HS-5 (cell line): Measurements from ENCODE around the gene AGO3.

Experiments used
- DNase-seq: peaks from one replicate; pipeline ENCODE4 v3.0.0-alpha.2; 2012; ENCODE audit warnings: low read depth

AGO3 gene

GRCh38 chr1:36083635-36084496, 153.0 kb downstream of the AGO3 start, which contains the start of gene TEKT2:
TEKT2 (plus strand) TSS chr1:36084094; CDS start chr1:36084922, 828 bp downstream.
- no peak for DNase-seq

DNA sequence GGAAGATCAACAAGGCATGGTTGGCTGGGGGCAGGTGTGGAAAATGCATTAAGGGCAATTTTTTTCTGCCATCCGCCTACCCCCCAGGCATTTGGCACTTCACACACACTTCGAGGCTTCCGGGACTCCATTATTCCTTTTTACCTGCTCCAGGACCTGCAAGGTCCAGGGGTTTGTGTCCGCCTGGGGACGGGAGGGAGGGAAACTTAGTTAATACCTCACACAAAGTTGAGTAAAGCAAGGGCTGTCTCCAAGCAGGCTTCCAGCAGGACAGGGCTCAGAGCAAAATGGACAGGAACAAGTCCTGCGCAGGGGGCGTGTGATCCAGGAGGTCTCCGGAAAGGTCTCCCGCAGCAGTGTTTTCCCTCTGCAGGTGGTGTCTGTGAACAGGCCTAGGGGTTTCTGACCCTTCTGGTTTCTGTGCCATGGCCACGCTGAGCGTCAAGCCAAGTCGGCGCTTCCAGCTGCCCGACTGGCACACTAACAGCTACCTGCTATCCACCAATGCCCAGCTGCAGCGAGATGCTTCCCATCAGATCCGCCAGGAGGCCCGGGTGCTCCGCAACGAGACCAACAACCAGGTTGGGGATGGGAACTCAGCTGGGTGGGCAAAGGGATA, 153.7 kb downstream of the AGO3 start:
- DNase-seq = no peak

- DNase-seq = no peak
These were observed 154.2 kb downstream of the AGO3 start for GRCh38 chr1:36085126-36085525.

GRCh38 chr1:36085686-36086526, 155.0 kb downstream of the AGO3 start:
- DNase-seq = no peak

GRCh38 chr1:36086529-36087232, 155.8 kb downstream of the AGO3 start:
- no peak for DNase-seq

DNA sequence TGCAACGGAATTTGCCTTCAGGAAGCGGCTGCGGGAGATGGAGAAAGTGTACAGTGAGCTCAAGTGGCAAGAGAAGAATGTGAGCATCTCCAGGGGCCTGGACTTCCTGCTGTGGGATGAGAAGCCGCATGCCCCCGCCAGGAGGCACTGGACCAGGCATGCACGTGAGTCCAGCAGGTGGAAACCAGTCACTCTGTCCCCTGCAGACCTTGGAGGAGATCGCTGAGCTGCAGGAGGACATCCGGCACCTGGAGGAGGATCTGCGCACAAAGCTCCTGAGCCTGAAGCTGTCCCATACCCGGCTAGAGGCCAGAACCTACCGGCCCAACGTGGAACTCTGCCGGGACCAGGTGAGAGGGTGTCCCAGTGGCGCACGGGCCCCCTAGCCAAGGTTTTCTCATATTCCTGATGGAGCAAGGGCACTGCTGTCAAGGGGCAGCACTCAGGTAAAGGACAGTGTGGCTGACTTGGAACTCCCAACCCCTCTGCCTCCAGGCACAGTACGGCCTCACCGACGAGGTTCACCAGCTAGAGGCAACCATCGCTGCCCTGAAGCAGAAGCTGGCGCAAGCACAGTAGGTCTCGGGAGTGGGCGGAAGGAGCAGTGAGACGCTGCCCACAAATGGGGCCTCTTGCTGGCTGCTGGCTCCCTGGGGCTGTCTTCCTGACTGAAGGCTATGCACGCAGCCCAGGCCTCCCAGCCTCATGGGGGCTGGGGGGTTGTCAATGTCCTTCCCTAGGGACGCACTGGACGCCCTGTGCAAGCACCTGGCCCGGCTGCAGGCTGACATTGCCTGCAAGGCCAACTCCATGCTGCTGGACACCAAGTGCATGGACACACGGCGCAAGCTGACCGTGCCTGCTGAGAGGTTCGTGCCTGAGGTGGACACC, 156.6 kb downstream of the AGO3 start:
- no peak for DNase-seq

DNA sequence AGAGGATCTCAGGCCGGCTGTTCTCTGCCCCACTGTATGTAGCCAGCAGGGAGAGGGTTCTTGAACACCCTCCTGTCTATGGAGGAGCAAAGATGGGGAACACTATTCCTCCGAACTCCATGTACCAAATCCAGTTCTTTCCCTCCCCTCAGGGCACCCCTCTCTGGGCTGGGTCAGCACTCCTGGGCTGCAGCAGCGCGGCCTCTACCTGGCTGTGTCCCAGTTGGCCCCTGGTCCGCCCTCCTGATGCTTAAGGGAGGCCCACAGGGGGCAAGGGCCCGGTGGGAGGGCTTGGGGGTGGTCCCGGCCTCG, 157.3 kb downstream of the AGO3 start:
- no peak for DNase-seq

DNA sequence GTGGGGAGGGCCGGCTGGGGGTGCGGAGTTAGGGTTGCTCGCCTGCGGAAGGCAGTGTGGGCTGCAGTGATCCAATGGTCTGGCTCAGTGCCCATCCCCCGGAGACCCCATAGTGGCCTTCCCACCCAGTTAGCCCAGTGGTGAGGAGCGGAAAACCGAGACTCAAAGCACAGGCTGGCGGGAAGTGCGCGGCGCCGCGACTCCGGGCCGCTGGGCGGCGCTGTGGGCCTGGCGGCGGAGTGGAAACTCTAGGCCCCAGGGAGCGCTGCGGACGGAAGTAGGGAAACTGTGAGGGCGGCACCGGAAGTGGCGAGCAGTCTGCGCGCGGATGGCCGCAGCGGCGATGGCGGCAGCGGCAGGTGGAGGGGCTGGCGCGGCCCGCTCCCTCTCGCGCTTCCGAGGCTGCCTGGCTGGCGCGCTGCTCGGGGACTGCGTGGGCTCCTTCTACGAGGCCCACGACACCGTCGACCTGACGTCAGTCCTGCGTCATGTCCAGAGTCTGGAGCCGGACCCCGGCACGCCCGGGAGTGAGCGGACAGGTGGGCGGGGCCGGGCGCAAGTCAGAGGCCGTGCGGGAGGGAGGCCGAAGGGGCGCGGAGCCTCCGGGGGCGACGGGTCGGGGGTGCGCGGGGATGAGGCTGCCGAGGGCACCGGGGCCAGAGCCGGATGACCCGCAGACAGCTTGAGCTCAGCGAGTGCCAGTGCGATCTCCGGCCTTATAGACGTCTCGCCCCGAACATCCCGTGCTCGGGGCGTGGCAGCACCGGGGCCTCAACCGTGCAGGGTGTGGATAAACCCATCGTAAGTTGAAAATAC, 157.9 kb downstream of the AGO3 start, which contains the start of gene ADPRS:
Gene ADPRS (plus strand): TSS at position 316 of the 816 bp plus-strand sequence. CDS start 13 bp downstream, at position 329.
- peak; percentile 54 for DNase-seq

DNA sequence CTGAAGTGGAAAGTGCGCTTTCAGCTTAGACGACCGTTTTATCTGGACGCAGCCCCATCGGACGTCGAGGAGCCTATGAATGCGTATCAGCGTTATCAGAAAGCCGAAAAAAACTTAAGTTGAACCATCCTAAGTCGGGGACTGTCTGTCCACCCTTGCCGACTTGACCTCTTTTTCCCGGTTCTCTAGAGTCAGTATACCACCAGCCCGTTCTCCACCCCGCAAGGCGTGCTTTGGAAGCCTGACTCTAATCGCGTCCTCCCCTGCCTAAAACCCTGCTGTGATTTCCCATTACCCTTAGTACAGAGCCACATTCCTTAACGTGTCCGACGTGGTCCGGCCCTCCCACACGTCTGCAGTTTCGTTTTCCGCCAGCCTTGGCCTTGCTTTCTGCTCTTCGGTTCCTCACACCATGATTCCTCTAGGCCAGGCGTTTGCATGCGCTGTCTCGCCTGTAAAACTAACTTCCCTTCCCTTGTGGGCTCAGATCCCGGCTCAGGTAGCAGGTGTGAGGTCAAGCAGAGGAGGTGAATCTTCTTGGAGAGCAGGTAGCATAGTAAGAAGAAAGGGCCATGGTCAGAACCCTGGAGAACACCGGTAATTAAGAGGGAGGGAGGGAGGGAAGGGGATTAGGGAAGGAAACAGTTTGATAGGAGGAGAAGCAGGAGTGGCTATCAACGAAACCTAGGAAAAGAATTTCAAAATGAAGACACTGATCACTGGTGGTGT, 158.7 kb downstream of the AGO3 start:
- no peak for DNase-seq

- DNase-seq = no peak
These were observed 160.2 kb downstream of the AGO3 start for GRCh38 chr1:36091141-36091540.

DNA sequence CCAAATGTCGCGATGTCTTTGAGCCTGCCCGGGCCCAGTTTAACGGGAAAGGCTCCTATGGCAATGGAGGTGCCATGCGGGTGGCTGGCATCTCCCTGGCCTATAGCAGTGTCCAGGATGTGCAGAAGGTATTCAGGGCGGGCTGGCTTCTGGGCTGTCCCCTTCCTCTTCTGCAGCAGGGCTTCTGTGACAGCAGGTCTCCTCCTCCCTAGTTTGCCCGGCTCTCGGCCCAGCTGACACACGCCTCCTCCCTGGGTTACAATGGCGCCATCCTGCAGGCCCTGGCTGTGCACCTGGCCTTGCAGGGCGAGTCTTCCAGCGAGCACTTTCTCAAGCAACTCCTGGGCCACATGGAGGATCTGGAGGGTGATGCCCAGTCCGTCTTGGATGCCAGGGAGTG, 160.8 kb downstream of the AGO3 start:
- DNase-seq = no peak

GRCh38 chr1:36092166-36092797, 161.4 kb downstream of the AGO3 start:
- DNase-seq = no peak

DNA sequence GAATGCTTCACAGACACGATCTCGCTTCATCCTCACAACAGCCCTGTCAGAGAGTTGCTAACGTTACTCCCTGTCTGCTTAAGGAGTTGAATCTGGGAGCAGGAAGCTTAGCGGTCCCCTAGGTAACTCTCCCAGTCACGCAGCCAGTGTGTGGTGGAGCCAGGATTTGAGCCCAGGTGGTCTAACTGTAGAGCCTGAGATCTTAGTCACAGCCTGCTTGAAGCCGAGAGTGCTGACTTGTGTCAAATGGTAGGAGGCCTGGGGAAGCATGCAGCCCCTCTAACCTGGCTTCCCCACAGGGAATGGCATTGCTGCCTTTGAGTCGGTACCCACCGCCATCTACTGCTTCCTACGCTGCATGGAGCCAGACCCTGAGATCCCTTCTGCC, 161.9 kb downstream of the AGO3 start:
- no peak for DNase-seq

DNA sequence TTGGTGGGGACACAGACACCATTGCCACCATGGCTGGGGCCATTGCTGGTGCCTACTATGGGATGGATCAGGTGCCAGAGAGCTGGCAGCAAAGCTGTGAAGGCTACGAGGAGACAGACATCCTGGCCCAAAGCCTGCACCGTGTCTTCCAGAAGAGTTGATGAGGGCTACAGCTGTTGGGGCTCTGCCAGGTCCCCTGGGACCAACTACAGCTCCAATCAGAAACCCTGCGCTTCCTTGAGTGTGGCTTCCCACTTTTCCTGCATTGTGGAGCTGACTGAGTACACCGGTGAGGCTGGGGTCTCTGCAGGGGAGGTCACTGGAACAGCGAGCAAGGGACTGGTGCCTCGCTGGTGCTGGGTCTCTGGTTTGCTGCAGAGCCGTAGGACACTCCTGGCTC, 162.3 kb downstream of the AGO3 start:
- no peak for DNase-seq

- no peak for DNase-seq
These were observed 163.0 kb downstream of the AGO3 start for GRCh38 chr1:36093929-36094328.

DNA sequence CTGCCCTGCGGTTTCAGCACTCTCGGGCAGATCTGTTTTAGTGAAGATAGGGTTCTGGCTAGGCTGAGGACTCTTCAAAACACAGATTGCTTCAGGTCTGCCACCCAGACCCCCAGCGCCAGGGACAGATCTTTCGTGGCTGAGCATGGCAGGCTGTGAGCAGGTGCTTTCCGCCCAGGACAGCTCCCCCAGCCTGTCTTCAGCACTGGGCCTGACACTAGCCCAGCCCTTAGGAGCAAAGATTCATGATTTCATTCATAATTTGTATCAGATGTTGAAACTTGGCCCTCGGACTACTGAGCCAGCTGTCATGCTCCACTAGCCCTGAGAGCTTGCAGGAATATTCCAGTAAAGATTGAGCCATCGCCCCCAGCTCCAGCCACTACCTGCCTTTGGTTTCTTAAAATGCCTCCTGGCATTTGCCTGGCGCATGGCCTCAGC, 163.7 kb downstream of the AGO3 start:
- DNase-seq = no peak

DNA sequence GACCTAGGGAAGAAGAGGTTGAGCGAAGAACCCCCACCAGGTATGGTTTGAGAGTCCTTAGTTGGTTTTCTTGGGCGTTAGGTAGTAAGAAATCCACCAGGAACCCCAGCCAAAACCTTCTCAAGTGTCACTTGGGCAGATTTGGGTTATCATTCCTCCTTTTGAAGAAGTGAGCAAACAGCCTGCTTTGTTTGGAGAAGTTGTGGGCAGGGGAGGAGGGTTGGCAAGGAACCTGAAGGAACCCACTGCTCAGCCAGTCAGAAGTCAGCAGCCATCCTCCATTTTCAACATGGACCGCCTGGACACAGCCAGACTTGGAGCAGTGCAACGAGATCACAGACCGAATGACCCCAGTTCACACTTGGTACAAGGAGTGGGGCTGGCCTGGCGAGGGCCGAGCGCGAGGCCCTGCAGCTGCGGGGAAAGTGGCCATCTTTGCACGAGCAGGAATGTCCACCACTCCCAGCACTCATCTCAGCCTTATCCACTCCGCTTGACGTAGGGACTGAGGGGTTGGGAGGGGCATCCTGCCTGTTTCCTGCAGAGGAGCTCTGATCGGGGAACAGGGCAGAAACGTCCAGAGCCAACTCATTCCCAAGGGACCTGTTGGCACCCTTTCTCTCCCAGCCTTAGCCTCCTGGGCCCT, 165.0 kb downstream of the AGO3 start:
- no peak for DNase-seq
